ENCODE data around the gene MVB12A. TPM values are rescaled to one million over a fixed set of nuclear protein-coding genes. Genes with fewer than 3 reads are reported as not detected.
A peak's percentile ranks its signal among the peaks of the same experiment; 100 is the strongest.

The MVB12A gene
- total RNA-seq, 4 donors from 2014 or later, result 52.2 to 68.0 (median 64.1) TPM

GRCh38 chr19:17415121-17415520, 4.7 kb upstream of the MVB12A start:
- H3K36me3 ChIP-seq, result peaks cover 0 to 16% (median 0%) of the 10 kb centered on the region in 3 donors
- no peak overlapping the region for H3K27ac ChIP-seq

GRCh38 chr19:17418710-17419109, 1.1 kb upstream of the MVB12A start:
- peaks cover 0 to 10% (median 0%) of the 10 kb centered on the region in 3 donors for H3K36me3 ChIP-seq

More at GRCh38 chr19:17415121-17415520, 4.7 kb upstream of the MVB12A start:
- peaks cover 0 to 6% (median 1%) of the 10 kb centered on the region in 4 donors for H3K4me1 ChIP-seq
- no peak for TF ChIP-seq CTCF (IDR thresholded peaks at IDR 0.05)
- no peak for TF ChIP-seq POLR2A (IDR thresholded peaks at IDR 0.05)
- no peaks in the 10 kb centered on the region for H3K27me3 ChIP-seq
- DNase-seq, result no peak
- H3K9me3 ChIP-seq, result no peaks in the 10 kb centered on the region
- H3K4me3 ChIP-seq, result no peak overlapping the region

GRCh38 chr19:17419154-17419620, 660 bp upstream of the MVB12A start:
- Histone ChIP-seq H3K27ac (peak overlapping the region; percentile 56 to 81 (median 76)), H3K27me3 (no peaks in the 10 kb centered on the region), H3K36me3 (peaks cover 0 to 10% (median 0%) of the 10 kb centered on the region in 3 donors), H3K4me3 (peak overlapping the region; percentile 76 to 87 (median 84)), H3K9me3 (no peaks in the 10 kb centered on the region), H3K4me1 (peaks cover 0 to 13% (median 1%) of the 10 kb centered on the region in 4 donors)
- no peak for DNase-seq
- TF ChIP-seq POLR2A (IDR thresholded peaks at IDR 0.05) (peak in 1 of 2 donors; percentile 1), CTCF (IDR thresholded peaks at IDR 0.05) (no peak)

More at GRCh38 chr19:17418710-17419109, 1.1 kb upstream of the MVB12A start:
- H3K4me3 ChIP-seq, result no peak overlapping the region
- no peak overlapping the region for H3K27ac ChIP-seq
- H3K9me3 ChIP-seq, result no peaks in the 10 kb centered on the region
- no peak for TF ChIP-seq CTCF (IDR thresholded peaks at IDR 0.05)
- TF ChIP-seq POLR2A (IDR thresholded peaks at IDR 0.05), result no peak
- DNase-seq, result no peak
- no peaks in the 10 kb centered on the region for H3K27me3 ChIP-seq
- peaks cover 0 to 13% (median 1%) of the 10 kb centered on the region in 4 donors for H3K4me1 ChIP-seq

- Histone ChIP-seq H3K9me3 (no peaks in the 10 kb centered on the region), H3K27me3 (no peaks in the 10 kb centered on the region), H3K4me1 (peaks cover 0 to 13% (median 1%) of the 10 kb centered on the region in 4 donors), H3K36me3 (peaks cover 0 to 7% (median 0%) of the 10 kb centered on the region in 3 donors), H3K4me3 (peak overlapping the region; percentile 76 to 87 (median 84)), H3K27ac (peak overlapping the region; percentile 47 to 81 (median 72))
- TF ChIP-seq CTCF (IDR thresholded peaks at IDR 0.05), result peak in 2 of 6 experiments; percentile 7 to 18
- TF ChIP-seq POLR2A (IDR thresholded peaks at IDR 0.05), result peak in 1 of 2 donors; percentile 9
- DNase-seq, result peak in 2 of 3 donors; percentile 60 to 64
Observed at GRCh38 chr19:17420475-17420924, 653 bp downstream of the MVB12A start.

GRCh38 chr19:17421942-17422341, 2.1 kb downstream of the MVB12A start:
- Histone ChIP-seq H3K9me3 (no peaks in the 10 kb centered on the region), H3K27me3 (no peaks in the 10 kb centered on the region), H3K27ac (no peak overlapping the region), H3K4me1 (peaks cover 0 to 13% (median 1%) of the 10 kb centered on the region in 4 donors), H3K4me3 (no peak overlapping the region), H3K36me3 (peaks cover 0 to 7% (median 0%) of the 10 kb centered on the region in 3 donors)
- TF ChIP-seq CTCF (IDR thresholded peaks at IDR 0.05) (no peak), POLR2A (IDR thresholded peaks at IDR 0.05) (no peak)
- no peak for DNase-seq
